CD4-positive, alpha-beta T cell (primary cell): ENCODE data around the gene DYNLT5. TPM values are rescaled to one million over a fixed set of nuclear protein-coding genes. Genes with fewer than 3 reads are reported as not detected.
A peak's percentile ranks its signal among the peaks of the same experiment; 100 is the strongest.

ENCODE experiments used
- ATAC-seq: fragments of 200-7000 bp; cut with Tn5 transposase; one replicate; pipeline ENCODE4 v1.10.0; 2022; ENCODE audit warnings: mild to moderate bottlenecking; ENCODE audit not compliant: poor library complexity
- CTCF ChIA-PET: fragments of 350-600 bp; sonication (Branson Sonifier 250); formaldehyde crosslinking; loops from one replicate; lab custom pipeline; 2021; ENCODE audit warnings: antibody characterized with exemption, inconsistent platforms; lab: Charles Lee
- POLR2A ChIA-PET: fragments of 350-600 bp; sonication (Branson Sonifier 250); formaldehyde crosslinking; loops from one replicate; lab custom pipeline; 2021; ENCODE audit warnings: antibody characterized with exemption, inconsistent platforms; lab: Charles Lee
- DNase-seq, 14 experiments: peaks; one replicate each; pipeline ENCODE4 v3.0.0-alpha.2; 2013 to 2020; ENCODE audit warnings: mixed read lengths in 2 of 14
- H3K27ac ChIP-seq, 2 donors: one replicate each; pipeline versions ENCODE4 v1.5.1 to v1.7.0; 2013; ENCODE audit warnings: low read length in 2 of 2, low read depth in 1 of 2, mild to moderate bottlenecking in 1 of 2
- H3K27me3 ChIP-seq, 2 experiments: 1 replicate in 1 of 2; 2 replicates in 1 of 2; pipeline versions ENCODE4 v1.6.1 to v1.7.0; 2013; ENCODE audit warnings: low read length in 2 of 2, control low read depth in 1 of 2, mild to moderate bottlenecking in 1 of 2, moderate library complexity in 1 of 2; ENCODE audit not compliant: insufficient read depth in 2 of 2, control insufficient read depth in 1 of 2
- H3K36me3 ChIP-seq: one replicate; pipeline ENCODE4 v1.6.1; 2013; ENCODE audit warnings: low read length, control low read depth; ENCODE audit not compliant: insufficient read depth
- H3K4me1 ChIP-seq: one replicate; pipeline ENCODE4 v1.6.1; 2013; ENCODE audit warnings: low read length, control low read depth; ENCODE audit not compliant: insufficient read depth
- H3K4me3 ChIP-seq: one replicate; pipeline ENCODE4 v1.5.1; 2013; ENCODE audit warnings: mild to moderate bottlenecking, low read length, moderate library complexity
- H3K9me3 ChIP-seq, 2 experiments: 1 replicate in 1 of 2; 2 replicates in 1 of 2; pipeline versions ENCODE4 v1.6.1 to v1.7.0; 2013; ENCODE audit warnings: low read length in 2 of 2, mild to moderate bottlenecking in 2 of 2, control low read depth in 1 of 2, moderate library complexity in 1 of 2; ENCODE audit not compliant: control insufficient read depth in 1 of 2, insufficient read depth in 1 of 2
- H3K27ac Mint-ChIP-seq: one replicate; pipeline ENCODE4 v1.8.0; 2020; ENCODE audit warnings: mixed read lengths
- H3K27me3 Mint-ChIP-seq: one replicate; pipeline ENCODE4 v1.8.0; 2021; ENCODE audit warnings: mixed read lengths
- H3K36me3 Mint-ChIP-seq: one replicate; pipeline ENCODE4 v1.8.0; 2021; ENCODE audit warnings: low read depth, mixed read lengths
- H3K4me1 Mint-ChIP-seq: one replicate; pipeline ENCODE4 v1.8.0; 2021; ENCODE audit warnings: low read depth, mixed read lengths
- H3K4me3 Mint-ChIP-seq: one replicate; pipeline ENCODE4 v1.8.0; 2020; ENCODE audit warnings: mild to moderate bottlenecking, mixed read lengths
- H3K9me3 Mint-ChIP-seq: one replicate; pipeline ENCODE4 v1.8.0; 2020; ENCODE audit warnings: mixed read lengths
- CTCF ChIP-seq: fragments of 200-600 bp; IDR thresholded peaks from one replicate; pipeline ENCODE4 v1.8.0; 2022; ENCODE audit warnings: antibody characterized with exemption, mild to moderate bottlenecking
- intact Hi-C, 2 experiments: fragments of 100-400 bp; cut with DNase I in 1 of 2; cut with micrococcal nuclease in 1 of 2; formaldehyde crosslinking; loops; one replicate each; pipeline versions ENCODE4 v1.15.1 to v1.9.0; 2023 to 2025; cut with DNase I, micrococcal nuclease
- total RNA-seq, 174 experiments: library from RNA in 2 of 174; stranded (reverse) in 2 of 174; gene quantifications; one replicate each; pipeline ENCODE4 v1.2.3 and lab custom pipeline; 2021 to 2026

DYNLT5 gene
- total RNA-seq, 2 experiments from 2014 or later = not detected

- no peak for TF ChIP-seq CTCF
- Mint-ChIP-seq H3K27ac (peak overlapping the region; percentile 75), H3K4me3 (peak overlapping the region; percentile 7), H3K4me1 (peaks cover 26% of the 10 kb centered on the region), H3K36me3 (no peaks in the 10 kb centered on the region), H3K9me3 (no peaks in the 10 kb centered on the region), H3K27me3 (peaks cover 8% of the 10 kb centered on the region)
- Histone ChIP-seq H3K4me3 (no peak overlapping the region), H3K27ac (no peak overlapping the region), H3K9me3 (no peaks in the 10 kb centered on the region), H3K27me3 (no peaks in the 10 kb centered on the region), H3K4me1 (peaks cover 2% of the 10 kb centered on the region), H3K36me3 (no peaks in the 10 kb centered on the region)
- intact Hi-C loops = loop anchor here (5.0 kb wide), 4 partner anchors 282 to 772 kb away; no protein-coding TSS in a partner anchor
- ATAC-seq (peak; percentile 82), DNase-seq (peak in 7 of 14 experiments; percentile 10 to 48 (median 33))
- ChIA-PET POLR2A (no interaction called here), CTCF (no interaction called here)
Observed at GRCh38 chr1:66729119-66729518, 23.1 kb upstream of the DYNLT5 start.

GRCh38 chr1:66729523-66729922 lies 22.7 kb upstream of the DYNLT5 start:
- ATAC-seq (peak; percentile 16), DNase-seq (no peak)
- Histone ChIP-seq H3K9me3 (no peaks in the 10 kb centered on the region), H3K36me3 (no peaks in the 10 kb centered on the region), H3K27me3 (no peaks in the 10 kb centered on the region), H3K4me1 (peaks cover 2% of the 10 kb centered on the region), H3K4me3 (no peak overlapping the region), H3K27ac (no peak overlapping the region)
- no peaks in the 10 kb centered on the region for H3K36me3 Mint-ChIP-seq
- H3K9me3 Mint-ChIP-seq = no peaks in the 10 kb centered on the region
- H3K27ac Mint-ChIP-seq = peak overlapping the region; percentile 75
- TF ChIP-seq CTCF = no peak
- peaks cover 8% of the 10 kb centered on the region for H3K27me3 Mint-ChIP-seq
- CTCF ChIA-PET = no interaction called here
- H3K4me3 Mint-ChIP-seq = no peak overlapping the region
- intact Hi-C loops = loop anchor here (5.0 kb wide), 4 partner anchors 282 to 772 kb away; no protein-coding TSS in a partner anchor
- peaks cover 26% of the 10 kb centered on the region for H3K4me1 Mint-ChIP-seq
- POLR2A ChIA-PET = no interaction called here

GRCh38 chr1:66730462-66730861 lies 21.8 kb upstream of the DYNLT5 start:
- no peak overlapping the region for H3K4me3 ChIP-seq
- no peak for ATAC-seq
- H3K27me3 ChIP-seq = no peaks in the 10 kb centered on the region
- H3K9me3 ChIP-seq = no peaks in the 10 kb centered on the region
- ChIA-PET CTCF (no interaction called here), POLR2A (no interaction called here)
- H3K27ac Mint-ChIP-seq = peak overlapping the region; percentile 13
- H3K36me3 ChIP-seq = no peaks in the 10 kb centered on the region
- TF ChIP-seq CTCF = no peak
- H3K4me1 ChIP-seq = peaks cover 2% of the 10 kb centered on the region
- H3K36me3 Mint-ChIP-seq = no peaks in the 10 kb centered on the region
- H3K9me3 Mint-ChIP-seq = no peaks in the 10 kb centered on the region
- DNase-seq = no peak
- no peak overlapping the region for H3K4me3 Mint-ChIP-seq
- no peak overlapping the region for H3K27ac ChIP-seq
- peaks cover 8% of the 10 kb centered on the region for H3K27me3 Mint-ChIP-seq
- intact Hi-C loops = no loop called here
- peaks cover 26% of the 10 kb centered on the region for H3K4me1 Mint-ChIP-seq
